ENCODE results near the gene RAB39A. TPM values are rescaled to one million over a fixed set of nuclear protein-coding genes. Genes with fewer than 3 reads are reported as not detected.

Gene RAB39A
- total RNA-seq, 1 donor from 2014 or later: 1.3 TPM

- no peak for TF ChIP-seq CTCF (conservative IDR thresholded peaks at IDR 0.05; ENCODE audit: low read depth, low read length)
- H3K4me3 ChIP-seq (ENCODE audit: low read depth, low read length): no peak overlapping the region
- no peak for DNase-seq (ENCODE audit: low read depth)
Observed at GRCh38 chr11:107991868-107992414, 63.7 kb downstream of the RAB39A start.

- no peak overlapping the region for H3K4me3 ChIP-seq (ENCODE audit: low read depth, low read length)
- TF ChIP-seq CTCF (conservative IDR thresholded peaks at IDR 0.05; ENCODE audit: low read depth, low read length): no peak
- DNase-seq (ENCODE audit: low read depth): no peak
Observed at GRCh38 chr11:107996006-107996776, 67.9 kb downstream of the RAB39A start.

DNA sequence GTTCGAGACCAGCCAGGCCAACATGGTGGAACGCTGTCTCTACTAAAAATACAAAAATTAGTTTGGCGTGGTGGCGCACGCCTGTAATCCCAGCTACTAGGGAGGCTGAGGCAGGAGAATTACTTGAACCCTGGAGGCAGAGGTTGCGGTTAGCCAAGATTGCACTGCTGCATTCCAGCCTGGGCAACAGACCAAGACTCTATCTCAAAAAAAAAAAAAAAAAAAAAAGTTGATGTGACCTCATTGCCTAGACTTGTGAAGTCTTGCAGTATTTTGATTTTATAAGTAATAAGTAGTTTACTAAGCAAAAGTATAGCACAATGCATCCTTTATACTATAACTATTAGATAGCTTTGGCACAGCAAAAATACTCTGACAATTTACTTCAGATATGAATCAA lies 70.5 kb downstream of the RAB39A start:
- no peak for DNase-seq (ENCODE audit: low read depth)

GRCh38 chr11:107999759-108000455 lies 71.7 kb downstream of the RAB39A start:
- peak; percentile 74 for TF ChIP-seq CTCF (conservative IDR thresholded peaks at IDR 0.05; ENCODE audit: low read depth, low read length)
- no peak overlapping the region for H3K4me3 ChIP-seq (ENCODE audit: low read depth, low read length)
- no peak for DNase-seq (ENCODE audit: low read depth)

More for the DNA sequence above, 70.5 kb downstream of the RAB39A start:
- no peak overlapping the region for H3K4me3 ChIP-seq (ENCODE audit: low read depth, low read length)
- no peak for TF ChIP-seq CTCF (conservative IDR thresholded peaks at IDR 0.05; ENCODE audit: low read depth, low read length)

DNA sequence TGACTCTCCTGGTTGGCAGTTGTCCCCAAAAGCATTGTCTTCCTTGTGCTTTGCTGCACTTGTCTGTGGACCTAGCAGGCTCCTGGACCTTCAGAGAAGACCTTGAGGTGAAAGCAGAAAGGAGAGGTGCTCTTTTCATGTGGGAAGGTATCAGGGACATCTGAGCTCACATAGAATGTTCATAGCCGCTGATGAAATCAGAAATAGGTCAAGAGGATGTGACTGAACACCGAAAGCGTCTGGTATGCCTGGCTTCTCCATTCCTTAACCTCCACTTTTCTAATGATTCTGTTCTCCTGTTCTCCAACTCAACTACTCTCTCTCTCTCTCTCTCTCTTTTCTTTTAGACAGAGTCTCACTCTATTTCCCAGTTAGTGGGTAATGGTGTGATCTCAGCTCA lies 74.2 kb downstream of the RAB39A start:
- no peak overlapping the region for H3K4me3 ChIP-seq (ENCODE audit: low read depth, low read length)
- no peak for DNase-seq (ENCODE audit: low read depth)
- TF ChIP-seq CTCF (conservative IDR thresholded peaks at IDR 0.05; ENCODE audit: low read depth, low read length): no peak

DNA sequence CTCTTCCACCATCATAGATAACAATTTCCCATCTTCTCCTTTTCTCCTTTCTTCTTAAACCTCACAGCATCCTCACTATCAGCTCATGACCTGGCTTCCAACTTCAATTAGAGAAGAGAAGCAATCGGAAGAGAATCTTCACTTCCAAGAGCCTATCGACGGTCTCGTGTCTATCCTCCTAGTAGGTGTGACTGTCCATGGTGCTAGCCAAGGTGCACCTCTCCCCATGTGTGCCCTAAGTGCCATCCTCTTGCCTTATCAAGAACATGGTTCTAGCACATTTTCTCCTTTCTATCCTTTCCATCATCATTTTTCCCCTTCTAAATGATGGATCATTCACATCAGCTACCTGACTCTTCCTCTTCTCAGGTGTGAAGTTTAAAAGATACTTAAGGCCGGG lies 75.4 kb downstream of the RAB39A start:
- DNase-seq (ENCODE audit: low read depth): no peak
- H3K4me3 ChIP-seq (ENCODE audit: low read depth, low read length): no peak overlapping the region
- TF ChIP-seq CTCF (conservative IDR thresholded peaks at IDR 0.05; ENCODE audit: low read depth, low read length): no peak

All from epithelial cell of proximal tubule (primary cell).